GM12872 (cell line): ENCODE data around the gene ZRANB1.

Source experiments
- CTCF ChIP-seq: IDR thresholded peaks from 3 replicates; pipeline ENCODE4 v1.5.1; 2011; ENCODE audit warnings: low read depth, mild to moderate bottlenecking, low read length, moderate library complexity; ENCODE audit not compliant: insufficient read depth

ZRANB1 gene

GRCh38 chr10:125003901-125004467 is 62.1 kb downstream of the ZRANB1 start:
- TF ChIP-seq CTCF, result no peak

DNA sequence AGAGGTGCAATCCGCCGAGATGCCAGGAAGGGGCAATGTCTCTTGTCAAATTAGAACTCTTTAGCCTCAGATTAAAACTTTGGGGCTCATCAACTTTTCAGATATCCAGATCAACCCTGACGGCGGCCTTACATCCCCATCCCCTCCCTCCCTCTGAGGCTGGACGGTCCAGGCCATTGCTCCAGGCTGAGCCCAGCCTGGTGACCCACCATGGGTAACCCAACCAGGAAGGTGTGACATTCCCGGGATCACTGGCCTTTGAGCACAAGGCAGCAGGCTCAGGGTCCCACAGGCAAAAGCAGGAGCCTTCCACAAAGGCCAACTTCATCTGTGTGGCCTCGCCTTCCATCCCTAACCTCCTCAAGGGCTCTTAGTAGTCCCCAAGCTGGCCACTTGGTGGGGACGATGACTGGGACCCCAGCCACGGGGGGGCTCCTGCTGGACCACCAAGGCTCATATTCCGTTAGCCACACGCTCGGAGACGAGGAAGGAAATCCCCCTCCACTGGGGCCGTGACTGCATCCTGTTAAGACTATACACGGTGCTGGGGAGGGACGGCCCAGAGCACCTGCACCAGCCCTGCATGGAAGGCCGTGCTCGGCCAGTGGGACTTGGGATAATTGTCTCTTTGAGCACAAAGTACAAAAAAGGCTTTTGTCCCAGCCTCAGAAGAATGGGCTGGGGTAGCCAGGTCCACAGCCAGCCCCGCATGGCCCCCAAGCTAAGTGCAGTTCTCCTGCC is 62.8 kb downstream of the ZRANB1 start:
- TF ChIP-seq CTCF, result no peak

GRCh38 chr10:125005312-125006187 is 63.6 kb downstream of the ZRANB1 start:
- TF ChIP-seq CTCF, result no peak

DNA sequence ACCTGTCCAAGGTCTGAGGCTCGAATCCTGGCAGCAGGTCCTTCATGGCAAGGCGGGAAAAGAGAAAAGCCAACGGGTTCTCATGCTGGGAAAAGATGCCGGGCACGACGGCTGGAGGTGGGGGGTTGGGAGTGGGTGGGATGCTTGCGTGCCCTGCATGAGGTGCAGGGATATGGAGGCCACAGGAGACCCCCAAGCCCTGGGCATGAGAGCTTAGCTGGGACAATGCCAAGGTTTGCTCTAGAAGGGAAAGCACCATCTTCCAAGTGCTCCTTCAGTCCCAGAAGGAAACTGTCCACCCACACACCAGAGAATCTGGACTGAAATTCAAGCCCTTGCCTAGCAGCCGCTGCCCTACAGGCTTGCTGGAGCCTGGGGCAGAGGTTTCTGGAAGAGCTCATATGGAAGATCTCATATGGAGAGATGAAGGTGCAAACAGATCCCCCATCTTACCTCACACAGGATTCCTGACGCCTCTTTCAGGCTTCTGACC is 64.3 kb downstream of the ZRANB1 start:
- TF ChIP-seq CTCF, result no peak

- TF ChIP-seq CTCF, result no peak
Observed at GRCh38 chr10:125006921-125007426, 65.1 kb downstream of the ZRANB1 start.

GRCh38 chr10:125007436-125007835 is 65.5 kb downstream of the ZRANB1 start:
- no peak for TF ChIP-seq CTCF
